Endothelial cell (in vitro differentiated cells): ENCODE results near the gene LPCAT2. TPM values are rescaled to one million over a fixed set of nuclear protein-coding genes. Genes with fewer than 3 reads are reported as not detected.

Source experiments
- DNase-seq: peaks from one replicate; pipeline ENCODE4 v3.0.0; 2021; ENCODE audit warnings: low spot score
- H3K27ac Mint-ChIP-seq: one replicate; pipeline ENCODE4 v1.8.0; 2021; ENCODE audit warnings: mixed read lengths, inconsistent platforms; ENCODE audit not compliant: unreplicated experiment
- H3K27me3 Mint-ChIP-seq: one replicate; pipeline ENCODE4 v1.8.0; 2021; ENCODE audit warnings: mild to moderate bottlenecking, moderate library complexity, mixed read lengths, inconsistent platforms; ENCODE audit not compliant: unreplicated experiment
- H3K36me3 Mint-ChIP-seq: one replicate; pipeline ENCODE4 v1.8.0; 2021; ENCODE audit warnings: mild to moderate bottlenecking, low read depth, mixed read lengths, inconsistent platforms; ENCODE audit not compliant: unreplicated experiment
- H3K4me1 Mint-ChIP-seq: one replicate; pipeline ENCODE4 v1.8.0; 2021; ENCODE audit warnings: mild to moderate bottlenecking, mixed read lengths, inconsistent platforms; ENCODE audit not compliant: unreplicated experiment
- H3K4me3 Mint-ChIP-seq: one replicate; pipeline ENCODE4 v1.8.0; 2021; ENCODE audit warnings: mild to moderate bottlenecking, mixed read lengths, inconsistent platforms; ENCODE audit not compliant: unreplicated experiment
- H3K9me3 Mint-ChIP-seq: one replicate; pipeline ENCODE4 v1.8.0; 2021; ENCODE audit warnings: mixed read lengths, inconsistent platforms; ENCODE audit not compliant: unreplicated experiment
- total RNA-seq: library from RNA; stranded (reverse); fragmentation: NEBNext Ultra II Directional; extraction: Animal tissue kit (Norgen Biotek cat#: 25700); gene quantifications from one replicate; pipeline ENCODE4 v1.2.1, GENCODE V29; 2021; ENCODE audit not compliant: unreplicated experiment
- TF ChIP-seq, protein P1 (sequence below): fragments of 200-600 bp; sonication (generic); IDR thresholded peaks from one replicate; pipeline ENCODE4 v1.5.0; 2021; ENCODE audit warnings: antibody characterized with exemption; ENCODE audit not compliant: unreplicated experiment

LPCAT2 gene
- total RNA-seq, 1 donor from 2014 or later = 25.5 TPM

DNA sequence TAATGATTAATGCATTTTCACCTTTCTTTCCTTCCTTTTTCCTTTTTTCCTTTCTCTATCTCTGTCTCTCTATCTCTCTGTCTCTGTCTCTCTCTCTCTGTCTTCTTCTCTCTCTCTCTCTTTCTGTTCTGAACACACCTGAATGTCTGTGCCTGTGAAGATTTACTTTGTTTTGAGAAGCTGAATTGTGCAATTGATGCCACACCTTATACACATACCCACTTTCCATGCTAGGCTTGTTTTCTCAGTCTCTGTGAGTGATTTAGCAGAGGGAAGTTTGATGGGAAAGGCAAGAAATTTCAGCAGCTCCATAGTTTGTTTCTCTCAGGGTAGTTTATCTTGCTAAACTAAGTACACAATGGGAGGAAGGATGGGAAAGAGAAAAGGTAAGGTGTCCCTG lies 48.3 kb downstream of the LPCAT2 start:
- TF ChIP-seq, protein P1, sequence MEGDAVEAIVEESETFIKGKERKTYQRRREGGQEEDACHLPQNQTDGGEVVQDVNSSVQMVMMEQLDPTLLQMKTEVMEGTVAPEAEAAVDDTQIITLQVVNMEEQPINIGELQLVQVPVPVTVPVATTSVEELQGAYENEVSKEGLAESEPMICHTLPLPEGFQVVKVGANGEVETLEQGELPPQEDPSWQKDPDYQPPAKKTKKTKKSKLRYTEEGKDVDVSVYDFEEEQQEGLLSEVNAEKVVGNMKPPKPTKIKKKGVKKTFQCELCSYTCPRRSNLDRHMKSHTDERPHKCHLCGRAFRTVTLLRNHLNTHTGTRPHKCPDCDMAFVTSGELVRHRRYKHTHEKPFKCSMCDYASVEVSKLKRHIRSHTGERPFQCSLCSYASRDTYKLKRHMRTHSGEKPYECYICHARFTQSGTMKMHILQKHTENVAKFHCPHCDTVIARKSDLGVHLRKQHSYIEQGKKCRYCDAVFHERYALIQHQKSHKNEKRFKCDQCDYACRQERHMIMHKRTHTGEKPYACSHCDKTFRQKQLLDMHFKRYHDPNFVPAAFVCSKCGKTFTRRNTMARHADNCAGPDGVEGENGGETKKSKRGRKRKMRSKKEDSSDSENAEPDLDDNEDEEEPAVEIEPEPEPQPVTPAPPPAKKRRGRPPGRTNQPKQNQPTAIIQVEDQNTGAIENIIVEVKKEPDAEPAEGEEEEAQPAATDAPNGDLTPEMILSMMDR = no peak
- no peak for DNase-seq
- H3K27me3 Mint-ChIP-seq = no peaks in the 10 kb centered on the region
- H3K4me1 Mint-ChIP-seq = peaks cover 21% of the 10 kb centered on the region
- no peaks in the 10 kb centered on the region for H3K9me3 Mint-ChIP-seq
- H3K36me3 Mint-ChIP-seq = peaks cover 15% of the 10 kb centered on the region
- H3K27ac Mint-ChIP-seq = no peak overlapping the region
- H3K4me3 Mint-ChIP-seq = no peak overlapping the region

GRCh38 chr16:55559233-55559632 lies 50.4 kb downstream of the LPCAT2 start:
- H3K4me3 Mint-ChIP-seq = no peak overlapping the region
- no peak for DNase-seq
- H3K27me3 Mint-ChIP-seq = no peaks in the 10 kb centered on the region
- H3K4me1 Mint-ChIP-seq = peaks cover 21% of the 10 kb centered on the region
- TF ChIP-seq, protein P1 = no peak
- no peak overlapping the region for H3K27ac Mint-ChIP-seq
- H3K9me3 Mint-ChIP-seq = no peaks in the 10 kb centered on the region
- peaks cover 8% of the 10 kb centered on the region for H3K36me3 Mint-ChIP-seq

DNA sequence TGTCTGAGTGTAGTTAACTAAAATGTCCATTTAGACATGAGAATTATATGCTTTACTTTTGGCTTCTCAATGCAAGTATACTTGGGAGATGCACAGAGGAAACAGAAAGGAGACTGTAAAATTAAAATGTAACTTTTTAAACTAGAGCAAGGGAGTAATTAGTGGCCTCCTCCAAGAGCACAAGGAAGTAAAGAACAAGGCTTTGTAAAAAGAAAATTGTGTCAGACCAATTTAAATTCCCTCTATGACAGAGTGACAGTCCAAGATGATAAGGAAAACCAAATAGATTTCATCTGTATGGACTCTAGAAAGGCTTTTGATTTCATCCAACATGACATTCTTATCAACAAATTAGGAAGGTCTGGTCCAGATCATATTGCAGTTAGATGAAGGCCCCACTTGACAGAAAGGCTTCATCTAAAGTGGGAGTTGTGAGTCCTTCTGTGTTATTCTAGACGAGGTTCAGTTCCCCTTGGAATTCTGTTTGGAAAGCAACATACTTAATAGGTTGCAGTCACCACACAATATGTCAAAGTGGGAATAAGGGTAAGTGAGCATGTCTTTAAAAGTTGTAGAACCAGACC lies 51.2 kb downstream of the LPCAT2 start:
- TF ChIP-seq, protein P1 = no peak
- no peak overlapping the region for H3K4me3 Mint-ChIP-seq
- no peak overlapping the region for H3K27ac Mint-ChIP-seq
- peaks cover 21% of the 10 kb centered on the region for H3K4me1 Mint-ChIP-seq
- H3K36me3 Mint-ChIP-seq = peaks cover 3% of the 10 kb centered on the region
- no peaks in the 10 kb centered on the region for H3K9me3 Mint-ChIP-seq
- no peaks in the 10 kb centered on the region for H3K27me3 Mint-ChIP-seq
- no peak for DNase-seq

DNA sequence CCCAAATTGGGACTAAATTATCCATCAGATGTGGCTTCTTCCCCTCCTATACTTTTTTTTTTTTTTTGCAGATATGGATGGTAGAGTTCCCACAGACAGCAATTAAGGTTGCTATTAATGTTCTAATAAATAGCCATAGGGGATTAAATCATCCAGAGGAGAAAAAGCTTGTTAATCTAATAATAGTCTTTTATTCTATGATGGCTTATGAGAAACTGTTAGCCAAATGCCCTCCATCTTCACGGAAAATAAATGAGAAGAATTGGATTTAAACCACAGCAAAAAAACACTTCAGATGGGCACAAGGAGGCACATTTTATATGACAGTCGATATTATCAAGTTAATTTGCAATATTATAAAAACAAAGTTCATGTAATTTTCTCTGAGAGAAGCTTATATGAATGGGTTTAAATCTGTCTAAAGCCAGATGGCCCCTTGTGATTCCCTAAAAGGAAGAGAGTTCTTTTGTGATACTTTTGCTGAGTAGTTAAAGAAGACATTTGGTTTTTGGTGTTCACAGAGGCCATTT lies 52.5 kb downstream of the LPCAT2 start:
- TF ChIP-seq, protein P1 = no peak
- H3K4me3 Mint-ChIP-seq = no peak overlapping the region
- no peak for DNase-seq
- no peak overlapping the region for H3K27ac Mint-ChIP-seq
- no peaks in the 10 kb centered on the region for H3K36me3 Mint-ChIP-seq
- no peaks in the 10 kb centered on the region for H3K9me3 Mint-ChIP-seq
- H3K27me3 Mint-ChIP-seq = no peaks in the 10 kb centered on the region
- H3K4me1 Mint-ChIP-seq = peaks cover 21% of the 10 kb centered on the region

- no peaks in the 10 kb centered on the region for H3K9me3 Mint-ChIP-seq
- H3K27me3 Mint-ChIP-seq = no peaks in the 10 kb centered on the region
- H3K36me3 Mint-ChIP-seq = peaks cover 11% of the 10 kb centered on the region
- TF ChIP-seq, protein P1 = no peak
- DNase-seq = no peak
- no peak overlapping the region for H3K4me3 Mint-ChIP-seq
- peaks cover 17% of the 10 kb centered on the region for H3K4me1 Mint-ChIP-seq
- no peak overlapping the region for H3K27ac Mint-ChIP-seq
Measured at GRCh38 chr16:55562936-55563335, 54.1 kb downstream of the LPCAT2 start.
